Jurkat, Clone E6-1 (cell line): ENCODE measurements around the gene GPC6.
A peak's percentile ranks its signal among the peaks of the same experiment; 100 is the strongest.

Experiments
- DNase-seq: peaks from one replicate; pipeline ENCODE4 v3.0.0-alpha.2; 2011; ENCODE audit warnings: low read depth, low spot score
- H3K4me3 ChIP-seq: 2 replicates; pipeline ENCODE4 v1.5.1; 2011; ENCODE audit warnings: mild to moderate bottlenecking, low read length, control low read depth, moderate library complexity

GPC6 gene

GRCh38 chr13:93614776-93615175 lies 388.2 kb downstream of the GPC6 start:
- DNase-seq = no peak
- no peak overlapping the region for H3K4me3 ChIP-seq

- no peak for DNase-seq
- no peak overlapping the region for H3K4me3 ChIP-seq
Observed at GRCh38 chr13:93620181-93620765, 393.7 kb downstream of the GPC6 start.

- no peak overlapping the region for H3K4me3 ChIP-seq
- DNase-seq = no peak
Observed at GRCh38 chr13:93621051-93621450, 394.4 kb downstream of the GPC6 start.

GRCh38 chr13:93621966-93622365 lies 395.4 kb downstream of the GPC6 start:
- DNase-seq = no peak
- H3K4me3 ChIP-seq = no peak overlapping the region

- peak; percentile 7 for DNase-seq
Observed at GRCh38 chr13:93624311-93624777, 397.7 kb downstream of the GPC6 start.

GRCh38 chr13:93625536-93625935 lies 398.9 kb downstream of the GPC6 start:
- no peak for DNase-seq
- H3K4me3 ChIP-seq = no peak overlapping the region

More at GRCh38 chr13:93624311-93624777, 397.7 kb downstream of the GPC6 start:
- no peak overlapping the region for H3K4me3 ChIP-seq

- DNase-seq = no peak
- H3K4me3 ChIP-seq = no peak overlapping the region
Observed at GRCh38 chr13:93628136-93628797, 401.7 kb downstream of the GPC6 start.

- no peak overlapping the region for H3K4me3 ChIP-seq
- no peak for DNase-seq
Observed at GRCh38 chr13:93635616-93636032, 409.0 kb downstream of the GPC6 start.

- DNase-seq = no peak
- H3K4me3 ChIP-seq = no peak overlapping the region
Observed at GRCh38 chr13:93637852-93638251, 411.2 kb downstream of the GPC6 start.

GRCh38 chr13:93640452-93640851 lies 413.8 kb downstream of the GPC6 start:
- no peak overlapping the region for H3K4me3 ChIP-seq
- no peak for DNase-seq

GRCh38 chr13:93646245-93646644 lies 419.6 kb downstream of the GPC6 start:
- H3K4me3 ChIP-seq = no peak overlapping the region
- no peak for DNase-seq

- no peak for DNase-seq
- H3K4me3 ChIP-seq = no peak overlapping the region
Observed at GRCh38 chr13:93649496-93649895, 422.9 kb downstream of the GPC6 start.

GRCh38 chr13:93653776-93654175 lies 427.2 kb downstream of the GPC6 start:
- no peak overlapping the region for H3K4me3 ChIP-seq
- DNase-seq = no peak

GRCh38 chr13:93655154-93655553 lies 428.5 kb downstream of the GPC6 start:
- H3K4me3 ChIP-seq = no peak overlapping the region
- DNase-seq = no peak

- H3K4me3 ChIP-seq = no peak overlapping the region
- no peak for DNase-seq
Observed at GRCh38 chr13:93660391-93661063, 433.9 kb downstream of the GPC6 start.

GRCh38 chr13:93670866-93671265 lies 444.3 kb downstream of the GPC6 start:
- H3K4me3 ChIP-seq = no peak overlapping the region
- no peak for DNase-seq

GRCh38 chr13:93672996-93673395 lies 446.4 kb downstream of the GPC6 start:
- H3K4me3 ChIP-seq = no peak overlapping the region
- no peak for DNase-seq

- no peak overlapping the region for H3K4me3 ChIP-seq
- DNase-seq = no peak
Observed at GRCh38 chr13:93673885-93674284, 447.3 kb downstream of the GPC6 start.

GRCh38 chr13:93674337-93674755 lies 447.7 kb downstream of the GPC6 start:
- no peak for DNase-seq
- no peak overlapping the region for H3K4me3 ChIP-seq

GRCh38 chr13:93680329-93680728 lies 453.7 kb downstream of the GPC6 start:
- no peak overlapping the region for H3K4me3 ChIP-seq
- DNase-seq = no peak
